MM.1S (cell line): ENCODE measurements around the gene GORAB.

ENCODE experiments used
- DNase-seq: peaks from one replicate; pipeline ENCODE4 v3.0.0-alpha.2; 2015
- H2AFZ ChIP-seq: fragments of 300-600 bp; sonication (generic); 2 replicates; pipeline ENCODE4 v1.6.0; 2016; ENCODE audit warnings: antibody characterized with exemption, low read length
- H3F3A ChIP-seq: fragments of 300-600 bp; sonication (generic); 2 replicates; pipeline ENCODE4 v1.6.1; 2016; ENCODE audit warnings: mild to moderate bottlenecking, antibody characterized with exemption, low read length, moderate library complexity, mixed read lengths; ENCODE audit not compliant: insufficient read depth
- H3K27ac ChIP-seq: fragments of 300-600 bp; sonication (generic); 2 replicates; pipeline ENCODE4 v1.5.1; 2016; ENCODE audit warnings: mild to moderate bottlenecking, low read length
- H3K27me3 ChIP-seq: fragments of 300-600 bp; sonication (generic); replicated peaks from 2 replicates; pipeline ENCODE4 v1.6.0; 2016; ENCODE audit warnings: low read length; ENCODE audit not compliant: insufficient read depth
- H3K36me3 ChIP-seq: fragments of 300-600 bp; sonication (generic); replicated peaks from 2 replicates; pipeline ENCODE4 v1.6.1; 2016; ENCODE audit warnings: mild to moderate bottlenecking, low read length, mixed read lengths; ENCODE audit not compliant: insufficient read depth
- H3K4me1 ChIP-seq: fragments of 300-600 bp; sonication (generic); 2 replicates; pipeline ENCODE4 v1.6.1; 2016; ENCODE audit warnings: low read length, mixed read lengths
- H3K4me2 ChIP-seq: fragments of 300-600 bp; sonication (generic); 2 replicates; pipeline ENCODE4 v1.6.0; 2016; ENCODE audit warnings: low read depth, low read length
- H3K4me3 ChIP-seq: fragments of 300-600 bp; sonication (generic); 2 replicates; pipeline ENCODE4 v1.5.1; 2016; ENCODE audit warnings: low read length, mixed read lengths
- H3K79me2 ChIP-seq: fragments of 300-600 bp; sonication (generic); 2 replicates; pipeline ENCODE4 v1.6.1; 2016; ENCODE audit warnings: mixed run types, low read length, mixed read lengths
- H3K9ac ChIP-seq: fragments of 300-600 bp; sonication (generic); 2 replicates; pipeline ENCODE4 v1.6.1; 2016; ENCODE audit warnings: low read length, mixed read lengths
- H3K9me2 ChIP-seq: fragments of 300-600 bp; sonication (generic); replicated peaks from 2 replicates; pipeline ENCODE4 v1.6.1; 2016; ENCODE audit warnings: mild to moderate bottlenecking, low read length, mixed read lengths; ENCODE audit not compliant: insufficient read depth
- H3K9me3 ChIP-seq: fragments of 300-600 bp; sonication (generic); replicated peaks from 2 replicates; pipeline ENCODE4 v1.6.1; 2016; ENCODE audit warnings: mild to moderate bottlenecking, low read length, mixed read lengths; ENCODE audit not compliant: insufficient read depth
- H4K20me1 ChIP-seq: fragments of 300-600 bp; sonication (generic); 2 replicates; pipeline ENCODE4 v1.6.1; 2016; ENCODE audit warnings: mild to moderate bottlenecking, low read length, moderate library complexity, mixed read lengths; ENCODE audit not compliant: insufficient read depth
- CTCF ChIP-seq: fragments of 300-600 bp; sonication (generic); IDR thresholded peaks from 2 replicates; pipeline ENCODE4 v1.5.1; 2016; ENCODE audit warnings: antibody characterized with exemption, low read length, mixed read lengths
- EZH2 ChIP-seq: fragments of 300-600 bp; sonication (generic); optimal IDR thresholded peaks from 2 replicates; pipeline ENCODE3; 2017; ENCODE audit warnings: low read depth, mild to moderate bottlenecking, antibody characterized with exemption, low read length, mixed read lengths
- EZH2phosphoT487 ChIP-seq: fragments of 300-600 bp; sonication (generic); IDR thresholded peaks from 2 replicates; pipeline ENCODE4 v1.6.1; 2018; ENCODE audit warnings: antibody characterized with exemption, low read length

The GORAB gene

GRCh38 chr1:170587253-170587593, 55.3 kb downstream of the GORAB start:
- no peak overlapping the region for H3K27ac ChIP-seq
- no peaks in the 10 kb centered on the region for H3K36me3 ChIP-seq
- H3K9ac ChIP-seq: no peak overlapping the region
- no peaks in the 10 kb centered on the region for H3K27me3 ChIP-seq
- no peaks in the 10 kb centered on the region for H3F3A ChIP-seq
- H3K79me2 ChIP-seq: no peaks in the 10 kb centered on the region
- no peak overlapping the region for H3K4me3 ChIP-seq
- DNase-seq: no peak
- H3K4me1 ChIP-seq: no peaks in the 10 kb centered on the region
- H3K9me3 ChIP-seq: no peaks in the 10 kb centered on the region
- no peak overlapping the region for H3K4me2 ChIP-seq
- H2AFZ ChIP-seq: no peak overlapping the region
- TF ChIP-seq EZH2phosphoT487: no peak
- TF ChIP-seq CTCF: no peak
- TF ChIP-seq EZH2: no peak
- H3K9me2 ChIP-seq: no peaks in the 10 kb centered on the region
- no peaks in the 10 kb centered on the region for H4K20me1 ChIP-seq

- no peaks in the 10 kb centered on the region for H3K27me3 ChIP-seq
- H3K4me3 ChIP-seq: no peak overlapping the region
These were observed 59.1 kb downstream of the GORAB start for GRCh38 chr1:170590921-170591705.

GRCh38 chr1:170592591-170593111, 60.7 kb downstream of the GORAB start:
- Histone ChIP-seq H3K9ac (no peak overlapping the region), H3K4me2 (no peak overlapping the region), H3K9me3 (no peaks in the 10 kb centered on the region), H3K4me3 (no peak overlapping the region), H3K79me2 (no peaks in the 10 kb centered on the region), H3K27me3 (no peaks in the 10 kb centered on the region), H3K27ac (no peak overlapping the region), H2AFZ (no peak overlapping the region), H3F3A (no peaks in the 10 kb centered on the region), H3K9me2 (no peaks in the 10 kb centered on the region), H3K36me3 (no peaks in the 10 kb centered on the region), H4K20me1 (no peaks in the 10 kb centered on the region), H3K4me1 (no peaks in the 10 kb centered on the region)
- TF ChIP-seq EZH2phosphoT487: no peak
- TF ChIP-seq CTCF: no peak
- no peak for TF ChIP-seq EZH2
- DNase-seq: no peak

More at GRCh38 chr1:170590921-170591705, 59.1 kb downstream of the GORAB start:
- H3K9me2 ChIP-seq: no peaks in the 10 kb centered on the region
- no peaks in the 10 kb centered on the region for H3K36me3 ChIP-seq
- H2AFZ ChIP-seq: no peak overlapping the region
- no peaks in the 10 kb centered on the region for H4K20me1 ChIP-seq
- TF ChIP-seq CTCF (no peak), EZH2 (no peak), EZH2phosphoT487 (no peak)
- DNase-seq: no peak
- H3K9me3 ChIP-seq: no peaks in the 10 kb centered on the region
- H3F3A ChIP-seq: no peaks in the 10 kb centered on the region
- no peak overlapping the region for H3K27ac ChIP-seq
- no peaks in the 10 kb centered on the region for H3K79me2 ChIP-seq
- H3K9ac ChIP-seq: no peak overlapping the region
- H3K4me1 ChIP-seq: no peaks in the 10 kb centered on the region
- no peak overlapping the region for H3K4me2 ChIP-seq
